ENCODE measurements around the gene XPO5.
"Not testable (repeated sequence)": the region's sequence is repeated elsewhere in the genome, so short reads cannot be mapped to it uniquely, and the experiment has no call there.

Gene XPO5

GRCh38 chr6:43575772-43576551 lies at the start of gene XPO5, which contains the start of gene POLH:
XPO5 (minus strand) TSS chr6:43576038; CDS start chr6:43575864, 174 bp downstream.
POLH (plus strand) TSS chr6:43576185; CDS start chr6:43582320, 6,135 bp downstream.
- DNase-seq (ENCODE audit: low read depth) = peak; percentile 90

- no peak for DNase-seq (ENCODE audit: low read depth)
Measured at GRCh38 chr6:43625393-43625992, 49.7 kb upstream of the XPO5 start.

- DNase-seq (ENCODE audit: low read depth) = no peak
Measured at GRCh38 chr6:43624786-43625288, 49.0 kb upstream of the XPO5 start.

GRCh38 chr6:43623880-43624785 lies 48.3 kb upstream of the XPO5 start:
- DNase-seq (ENCODE audit: low read depth) = no peak

GRCh38 chr6:43622541-43622940 lies 46.7 kb upstream of the XPO5 start:
- DNase-seq (ENCODE audit: low read depth) = no peak

- DNase-seq (ENCODE audit: low read depth) = no peak
Measured at GRCh38 chr6:43621836-43622180, 46.0 kb upstream of the XPO5 start.

GRCh38 chr6:43621078-43621835 lies 45.4 kb upstream of the XPO5 start:
- DNase-seq (ENCODE audit: low read depth) = no peak

- DNase-seq (ENCODE audit: low read depth) = no peak
Measured at GRCh38 chr6:43616725-43617472, 41.1 kb upstream of the XPO5 start.

- no peak for DNase-seq (ENCODE audit: low read depth)
Measured at GRCh38 chr6:43614396-43614730, 38.5 kb upstream of the XPO5 start.

GRCh38 chr6:43613721-43614395 lies 38.0 kb upstream of the XPO5 start:
- no peak for DNase-seq (ENCODE audit: low read depth)

- no peak for DNase-seq (ENCODE audit: low read depth)
Measured at GRCh38 chr6:43610431-43610830, 34.6 kb upstream of the XPO5 start.

- DNase-seq (ENCODE audit: low read depth) = no peak
Measured at GRCh38 chr6:43609402-43609801, 33.6 kb upstream of the XPO5 start.

GRCh38 chr6:43608807-43609206 lies 33.0 kb upstream of the XPO5 start:
- no peak for DNase-seq (ENCODE audit: low read depth)

GRCh38 chr6:43608310-43608763 lies 32.5 kb upstream of the XPO5 start:
- peak; percentile 17 for DNase-seq (ENCODE audit: low read depth)

GRCh38 chr6:43606019-43606418 lies 30.2 kb upstream of the XPO5 start:
- DNase-seq (ENCODE audit: low read depth) = no peak

GRCh38 chr6:43604174-43604573 lies 28.3 kb upstream of the XPO5 start:
- no peak for DNase-seq (ENCODE audit: low read depth)

GRCh38 chr6:43600595-43600994 lies 24.8 kb upstream of the XPO5 start:
- no peak for DNase-seq (ENCODE audit: low read depth)

GRCh38 chr6:43593938-43594337 lies 18.1 kb upstream of the XPO5 start:
- DNase-seq (ENCODE audit: low read depth) = no peak

- DNase-seq (ENCODE audit: low read depth) = not testable (repeated sequence)
Measured at GRCh38 chr6:43589564-43589963, 13.7 kb upstream of the XPO5 start.

- no peak for DNase-seq (ENCODE audit: low read depth)
Measured at GRCh38 chr6:43588194-43588593, 12.4 kb upstream of the XPO5 start.
